Stimulated activated CD4-positive, alpha-beta T cell treated with anti-CD3 and anti-CD28 coated beads, TNF-alpha, amount 100 ng/mL, for 1 hour (primary cell): ENCODE measurements around the gene SENP1.

Experiments used
- DNase-seq, 3 donors: peaks; one replicate each; pipeline ENCODE4 v3.0.0-alpha.2; 2020; ENCODE audit warnings: low read depth in 3 of 3, low spot score in 1 of 3

The SENP1 gene

DNA sequence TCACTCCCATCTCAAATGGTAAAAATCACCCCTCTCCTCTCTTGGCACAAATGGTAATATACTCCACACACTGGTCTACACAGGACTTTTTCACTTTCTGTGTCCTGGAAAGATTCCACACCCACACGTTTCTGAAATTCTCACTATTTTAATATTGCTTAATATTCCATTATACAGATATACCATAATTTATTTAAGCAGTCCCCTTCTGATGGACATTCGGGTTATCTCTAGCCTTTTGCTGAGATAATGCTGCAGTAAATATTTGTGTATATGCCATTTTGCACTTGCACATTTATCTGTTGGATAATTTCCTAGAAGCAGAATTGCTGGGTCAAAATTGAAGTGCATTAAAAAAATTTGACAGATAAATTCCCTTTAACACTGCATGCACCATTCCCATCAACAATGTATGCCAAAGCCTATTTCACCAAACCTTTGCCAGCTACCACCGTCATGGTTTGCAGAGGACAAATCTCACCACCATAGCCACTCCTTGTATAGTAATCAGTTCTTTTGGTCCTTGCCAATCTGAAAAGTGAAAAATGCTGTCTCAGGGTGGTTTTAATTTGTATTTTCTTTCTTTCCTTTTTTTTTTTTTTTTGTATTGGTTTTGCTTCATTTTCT lies 86.1 kb downstream of the SENP1 start:
- DNase-seq, result no peak

- DNase-seq, result no peak
Measured at GRCh38 chr12:48018618-48018995, 87.3 kb downstream of the SENP1 start.

GRCh38 chr12:48017921-48018617 lies 87.8 kb downstream of the SENP1 start:
- DNase-seq, result no peak

DNA sequence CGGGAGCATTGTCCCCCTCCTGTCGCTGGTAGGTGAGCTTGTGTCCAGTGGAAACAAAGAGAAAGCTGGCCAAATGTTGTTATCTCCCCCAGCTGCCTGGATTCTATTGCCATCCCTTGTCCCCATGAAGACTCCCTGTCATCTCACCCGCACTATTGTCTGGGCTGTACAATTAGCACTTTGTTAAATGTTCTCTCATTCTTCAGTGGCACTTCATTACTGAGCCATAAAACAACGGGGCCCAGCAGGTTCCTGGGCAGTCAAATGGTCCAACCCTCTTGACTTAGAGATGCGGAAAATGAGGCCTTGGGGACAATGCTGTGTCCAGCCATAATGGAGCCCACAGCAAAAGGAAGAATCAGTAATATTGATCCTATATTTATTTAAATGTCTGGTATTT lies 88.4 kb downstream of the SENP1 start:
- DNase-seq, result no peak

DNA sequence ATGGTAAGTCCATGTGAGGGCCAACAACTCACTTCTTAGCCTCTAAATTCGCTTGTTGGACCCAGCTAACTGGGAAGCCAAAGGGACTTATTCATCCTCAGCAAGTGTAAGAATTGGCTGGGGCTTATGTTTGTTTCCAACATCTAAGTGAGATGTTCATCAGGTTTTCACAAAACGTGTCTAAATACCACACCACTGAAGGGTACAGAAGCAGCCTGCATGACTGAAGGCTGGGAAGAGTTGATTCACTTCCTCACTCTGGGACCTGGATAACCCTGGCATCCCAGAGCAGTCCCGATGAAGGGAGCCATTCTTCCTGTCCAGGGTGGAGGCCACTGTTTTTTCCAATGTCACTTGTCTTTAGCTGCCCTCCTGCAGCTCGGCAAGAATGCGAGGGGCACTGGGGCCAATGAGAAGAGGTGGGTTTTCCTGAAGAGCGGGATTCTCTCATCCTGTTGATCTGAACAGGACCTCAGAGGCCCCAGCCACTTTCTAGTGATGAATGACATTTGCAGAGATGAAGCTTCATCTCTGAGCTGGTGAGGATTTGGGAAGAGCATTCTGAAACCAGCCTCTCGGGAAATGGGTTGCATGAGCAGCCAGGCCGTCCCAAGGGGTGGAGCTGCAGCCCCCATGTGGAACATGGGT lies 89.4 kb downstream of the SENP1 start:
- DNase-seq, result no peak

GRCh38 chr12:48015954-48016353 lies 89.9 kb downstream of the SENP1 start:
- DNase-seq, result no peak

DNA sequence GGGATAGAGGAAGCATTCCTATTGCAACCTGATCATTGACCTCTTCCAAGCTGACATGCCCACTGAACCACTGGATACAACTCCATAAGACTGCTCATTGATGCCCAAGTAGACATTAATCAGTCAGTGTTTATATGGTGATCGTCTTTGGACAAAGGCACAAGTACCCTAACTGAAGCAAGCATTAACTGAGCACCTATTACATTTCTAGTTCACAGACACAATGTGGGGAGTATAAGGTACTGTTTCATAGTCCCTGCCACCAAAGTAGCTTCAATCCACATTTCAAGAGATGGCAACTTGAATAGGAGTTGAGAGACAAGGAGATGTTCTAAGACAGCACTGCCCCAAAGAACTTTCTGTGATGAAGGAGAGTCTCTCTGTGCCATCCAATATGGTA lies 90.8 kb downstream of the SENP1 start:
- no peak for DNase-seq

- DNase-seq, result no peak
Measured at GRCh38 chr12:48013287-48013686, 92.6 kb downstream of the SENP1 start.

DNA sequence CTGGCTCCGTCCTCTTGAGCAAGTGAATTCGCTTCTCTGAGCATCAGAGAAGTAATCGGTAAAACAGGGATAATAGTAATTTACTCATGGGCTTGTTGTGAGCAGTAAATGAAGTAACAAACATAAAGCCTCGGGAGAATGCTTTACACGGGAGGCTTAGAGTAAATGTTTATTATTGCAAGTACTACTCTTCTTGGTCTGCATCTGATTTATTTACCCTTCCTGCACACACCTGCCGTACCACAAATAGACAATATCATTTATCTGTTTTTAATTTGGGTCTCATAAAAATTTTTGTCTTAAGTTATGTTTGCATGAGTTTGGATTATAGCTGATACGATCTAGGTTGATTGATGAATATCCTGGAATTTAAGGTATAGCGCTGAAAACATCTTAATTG lies 93.8 kb downstream of the SENP1 start:
- no peak for DNase-seq

DNA sequence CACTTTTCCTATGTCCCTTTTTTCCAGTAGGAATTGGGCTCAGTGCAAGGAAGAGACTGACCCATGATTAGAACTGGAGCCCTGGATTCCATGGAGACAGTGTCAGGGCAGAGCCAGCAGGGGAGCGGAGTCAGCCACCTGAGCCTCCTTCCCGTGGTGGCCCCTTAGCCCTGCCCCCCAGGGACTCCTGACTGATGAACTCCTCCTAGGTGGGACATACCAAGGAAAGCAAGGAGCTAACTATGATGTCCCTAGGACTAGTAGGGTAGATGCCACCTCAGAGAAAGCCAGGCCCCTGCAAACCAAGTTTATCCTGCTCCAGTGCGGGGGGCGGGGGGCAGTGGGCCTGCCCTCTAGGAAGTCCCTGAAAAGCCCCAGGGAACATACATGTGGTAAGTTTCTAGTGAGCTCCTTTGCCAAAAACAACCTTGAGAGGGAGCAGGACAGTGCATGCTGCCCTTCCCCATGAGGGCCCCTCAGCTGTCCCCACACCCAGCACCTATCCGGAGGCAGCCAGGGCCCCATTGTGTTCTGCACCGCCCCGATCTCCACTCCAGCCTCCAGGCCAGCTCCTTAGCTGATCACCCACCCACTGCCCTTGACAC lies 95.4 kb downstream of the SENP1 start:
- no peak for DNase-seq

DNA sequence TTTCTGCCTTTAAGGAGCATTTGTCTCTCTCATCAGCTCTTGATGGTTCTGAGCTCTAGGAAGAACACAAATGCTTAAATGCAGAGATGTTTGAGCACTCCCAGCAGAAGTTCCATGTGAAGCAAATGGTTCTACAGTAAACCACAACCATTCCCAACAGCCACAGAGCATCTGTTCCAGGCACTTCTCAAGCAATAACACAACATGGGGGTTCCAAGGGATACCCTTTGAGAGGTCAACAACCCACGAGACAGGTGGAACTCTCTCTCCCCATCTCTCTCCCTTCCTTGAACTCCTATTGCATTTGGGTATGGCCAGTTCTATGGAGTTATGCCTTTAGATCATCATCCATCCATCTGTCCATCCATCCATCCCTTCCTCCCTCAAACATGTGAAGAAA lies 96.4 kb downstream of the SENP1 start:
- no peak for DNase-seq

GRCh38 chr12:48008950-48009349 lies 96.9 kb downstream of the SENP1 start:
- no peak for DNase-seq

- no peak for DNase-seq
Measured at GRCh38 chr12:48008349-48008748, 97.5 kb downstream of the SENP1 start.

- no peak for DNase-seq
Measured at GRCh38 chr12:48007206-48007605, 98.7 kb downstream of the SENP1 start.

DNA sequence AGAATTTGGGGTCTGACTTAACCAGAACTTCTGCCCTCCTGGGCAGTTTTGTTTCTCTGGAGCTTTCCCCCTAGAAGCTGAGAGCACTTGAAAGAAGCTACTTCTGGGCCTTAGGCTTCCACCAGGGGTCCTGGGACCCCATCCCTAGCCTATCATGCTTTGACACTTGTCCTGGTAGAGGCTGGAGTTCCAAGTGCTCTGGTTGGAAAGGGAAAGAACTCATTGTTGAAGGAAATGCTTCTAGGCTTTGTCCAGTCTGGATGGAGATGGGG lies 100.2 kb downstream of the SENP1 start:
- DNase-seq, result no peak

GRCh38 chr12:48005001-48005749 lies 100.7 kb downstream of the SENP1 start:
- DNase-seq, result no peak

DNA sequence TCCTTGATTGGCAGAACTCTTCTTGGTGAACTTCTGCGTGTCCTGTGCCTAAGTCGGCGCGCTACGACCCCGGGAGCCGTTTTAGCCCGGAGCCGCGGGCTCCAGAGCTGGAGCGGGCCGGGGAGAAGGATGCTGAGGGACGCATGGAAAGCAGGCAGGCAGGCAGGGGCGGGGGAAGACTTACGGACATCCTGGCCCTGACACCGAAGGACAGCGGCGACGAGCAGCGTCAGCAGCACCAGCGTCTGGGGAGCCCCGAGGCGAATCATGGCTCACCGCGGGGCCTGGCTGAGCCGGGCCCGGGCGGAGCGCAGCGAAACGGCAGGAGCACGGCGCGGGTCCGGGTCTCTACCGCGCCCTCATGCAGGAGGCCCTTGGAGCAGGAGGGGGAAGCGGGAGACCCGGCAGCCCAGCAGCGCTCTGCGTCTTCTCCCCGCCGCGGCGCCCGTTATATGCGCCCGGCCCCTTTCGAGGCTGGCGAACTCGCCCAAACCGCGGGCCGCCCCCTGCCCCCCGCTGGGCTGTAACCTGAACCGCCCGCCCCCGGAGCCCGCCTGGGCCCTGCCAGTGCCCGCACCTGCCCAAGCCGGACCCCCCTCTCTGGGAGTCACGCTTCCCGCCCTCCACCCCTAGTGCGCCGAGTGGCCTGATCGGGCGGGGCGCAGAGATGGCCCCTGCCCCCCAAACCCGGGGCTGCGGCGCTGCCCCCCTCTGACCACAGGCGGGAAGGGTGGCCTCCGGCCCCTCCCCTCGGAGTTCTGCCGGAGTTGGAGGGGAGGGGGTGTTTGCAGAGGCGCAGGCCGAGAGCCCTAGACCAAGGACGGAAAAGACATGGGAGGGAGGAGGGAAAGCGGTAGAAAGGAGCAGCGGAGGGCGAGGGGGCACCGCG lies 101.6 kb downstream of the SENP1 start, which contains the start of gene COL2A1:
TSS of gene COL2A1 (minus strand) at position 424 of the 889 bp plus-strand sequence. CDS start at position 269, 155 bp downstream.
- no peak for DNase-seq

DNA sequence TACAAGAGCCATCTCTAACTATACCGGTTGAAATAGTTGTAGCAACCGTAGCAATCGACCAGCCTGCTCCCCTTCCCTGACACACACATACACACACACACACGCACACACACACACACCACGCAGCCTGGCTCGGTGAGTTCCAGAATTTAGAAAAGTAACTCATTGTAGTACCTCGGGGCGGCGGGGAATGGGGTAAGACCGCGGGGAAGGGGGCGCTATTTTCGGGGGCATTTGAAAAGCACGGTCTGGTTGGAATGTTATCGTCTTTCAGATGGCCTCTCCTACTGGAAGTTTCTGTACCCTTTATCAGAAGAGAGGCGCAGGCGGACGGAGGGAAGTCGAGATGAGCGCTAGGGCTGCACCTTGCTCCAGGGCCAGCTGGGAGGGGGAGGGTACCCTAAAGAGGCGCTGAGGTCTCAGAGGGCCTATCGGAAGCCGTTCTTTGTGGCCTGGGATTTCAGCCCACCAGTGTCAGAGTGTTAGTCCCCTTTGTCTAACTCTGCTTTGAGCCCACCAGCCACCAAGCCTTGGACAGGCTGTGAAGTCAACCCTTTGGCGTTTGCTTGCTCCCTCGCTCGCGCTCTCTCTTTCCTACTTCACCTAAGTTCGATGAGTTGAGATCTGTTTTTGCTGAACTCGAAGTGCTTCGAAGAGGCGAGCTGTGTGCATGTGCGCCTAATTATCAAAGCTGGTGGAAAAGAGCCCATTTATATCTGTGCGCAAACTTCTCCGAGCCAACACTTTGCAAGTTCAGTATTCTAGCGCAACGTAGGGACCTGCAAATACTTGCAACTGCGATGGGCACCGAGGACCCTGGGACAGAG lies 102.4 kb downstream of the SENP1 start:
- DNase-seq, result no peak

DNA sequence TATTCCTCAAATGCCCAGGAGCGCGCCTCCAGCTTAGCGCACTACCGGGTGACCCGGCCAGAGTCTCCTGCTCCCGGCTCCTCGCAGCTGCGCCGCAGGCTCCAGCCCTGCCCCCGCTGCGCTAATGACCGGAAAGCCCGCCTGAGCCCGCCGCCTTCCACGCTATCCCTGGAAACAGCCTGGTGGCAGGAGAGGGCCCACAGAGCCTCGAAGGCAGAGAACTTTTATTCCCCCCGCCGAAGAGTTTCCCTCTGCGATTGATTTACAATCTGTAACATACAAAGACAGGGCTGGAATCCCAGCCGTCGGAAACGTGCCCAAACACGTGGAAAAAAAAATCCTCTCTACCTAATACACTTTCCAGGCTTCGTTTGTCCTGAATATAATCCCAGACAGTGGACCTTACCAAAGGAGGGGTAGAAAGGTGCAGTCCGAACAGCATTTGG lies 103.1 kb downstream of the SENP1 start:
- DNase-seq, result no peak

DNA sequence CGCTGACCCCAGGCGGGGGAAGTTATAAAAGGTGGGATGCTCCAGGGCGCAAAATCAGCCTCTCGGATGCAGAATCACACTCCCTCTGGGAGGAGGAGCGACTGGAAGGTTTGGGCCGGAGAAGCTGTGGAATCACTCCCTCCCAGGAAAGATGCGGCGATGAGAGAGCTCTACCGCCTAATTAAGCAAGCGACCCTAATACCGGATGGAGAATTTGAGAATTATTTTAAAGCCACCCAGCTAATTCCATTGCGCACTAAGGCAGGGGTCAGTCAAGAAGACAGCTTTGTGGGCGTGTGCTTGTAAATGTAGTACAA lies 103.5 kb downstream of the SENP1 start:
- no peak for DNase-seq
